Astrocyte (in vitro differentiated cells and primary cell): ENCODE data around the gene LARGE1. TPM values are rescaled to one million over a fixed set of nuclear protein-coding genes. Genes with fewer than 3 reads are reported as not detected.

ENCODE experiments used
- DNase-seq: peaks from one replicate; pipeline ENCODE4 v3.0.0-alpha.2; 2010; ENCODE audit warnings: low read depth
- FAIRE-seq: peaks from 2 replicates; lab custom pipeline; 2011; peaks lifted over from hg19 to GRCh38; lab: Jason Lieb, UNC
- H2AFZ ChIP-seq: 2 replicates; pipeline ENCODE4 v1.6.0; 2012; ENCODE audit warnings: low read depth, low read length, inconsistent platforms
- H3K27ac ChIP-seq: 2 replicates; pipeline ENCODE4 v1.5.1; 2011; ENCODE audit warnings: low read depth, low read length, inconsistent platforms
- H3K27me3 ChIP-seq: 2 replicates; pipeline ENCODE4 v1.6.0; 2011; ENCODE audit warnings: low read length, inconsistent platforms; ENCODE audit not compliant: insufficient read depth
- H3K36me3 ChIP-seq: 2 replicates; pipeline ENCODE4 v1.5.1; 2011; ENCODE audit warnings: low read length, inconsistent platforms; ENCODE audit not compliant: insufficient read depth
- H3K4me1 ChIP-seq: 2 replicates; pipeline ENCODE4 v1.5.1; 2011; ENCODE audit warnings: low read length, inconsistent platforms; ENCODE audit not compliant: insufficient read depth
- H3K4me2 ChIP-seq: 2 replicates; pipeline ENCODE4 v1.6.0; 2012; ENCODE audit warnings: low read length, inconsistent platforms
- H3K4me3 ChIP-seq: 2 replicates; pipeline ENCODE4 v1.5.1; 2011; ENCODE audit warnings: low read depth, mild to moderate bottlenecking, low read length, inconsistent platforms; ENCODE audit not compliant: insufficient read depth
- H3K79me2 ChIP-seq: 2 replicates; pipeline ENCODE4 v1.6.0; 2012; ENCODE audit warnings: mild to moderate bottlenecking, low read length, inconsistent platforms; ENCODE audit not compliant: insufficient read depth
- H3K9ac ChIP-seq: 2 replicates; pipeline ENCODE4 v1.6.0; 2012; ENCODE audit warnings: mild to moderate bottlenecking, low read length, inconsistent platforms
- H3K9me3 ChIP-seq: 2 replicates; pipeline ENCODE4 v1.5.1; 2012; ENCODE audit warnings: low read depth, mild to moderate bottlenecking, low read length, inconsistent platforms; ENCODE audit not compliant: insufficient read depth
- H4K20me1 ChIP-seq: 2 replicates; pipeline ENCODE4 v1.6.0; 2012; ENCODE audit warnings: low read length, inconsistent platforms; ENCODE audit not compliant: insufficient read depth
- H3K27ac Mint-ChIP-seq: one replicate; pipeline ENCODE4 v1.8.0; 2021; ENCODE audit warnings: mild to moderate bottlenecking, mixed read lengths; ENCODE audit not compliant: unreplicated experiment
- H3K27me3 Mint-ChIP-seq: one replicate; pipeline ENCODE4 v1.8.0; 2021; ENCODE audit warnings: low read depth, mixed read lengths; ENCODE audit not compliant: unreplicated experiment
- H3K36me3 Mint-ChIP-seq: one replicate; pipeline ENCODE4 v1.8.0; 2021; ENCODE audit warnings: low read depth, mixed read lengths; ENCODE audit not compliant: unreplicated experiment
- H3K4me1 Mint-ChIP-seq: one replicate; pipeline ENCODE4 v1.8.0; 2021; ENCODE audit warnings: low read depth, mixed read lengths; ENCODE audit not compliant: unreplicated experiment
- H3K4me3 Mint-ChIP-seq: one replicate; pipeline ENCODE4 v1.8.0; 2021; ENCODE audit warnings: mild to moderate bottlenecking, moderate library complexity, mixed read lengths; ENCODE audit not compliant: unreplicated experiment
- H3K9me3 Mint-ChIP-seq: one replicate; pipeline ENCODE4 v1.8.0; 2021; ENCODE audit warnings: mild to moderate bottlenecking, mixed read lengths; ENCODE audit not compliant: unreplicated experiment
- EZH2 ChIP-seq: IDR thresholded peaks from 2 replicates; pipeline ENCODE4 v1.6.1; 2012; ENCODE audit warnings: mild to moderate bottlenecking, low read length, inconsistent platforms; ENCODE audit not compliant: insufficient read depth
- total RNA-seq: library from RNA; stranded (reverse); gene quantifications from 2 replicates; pipeline ENCODE4 v1.2.1, GENCODE V29; 2021
- TF ChIP-seq, protein P1 (sequence below): IDR thresholded peaks from 2 replicates; pipeline ENCODE4 v1.5.1; 2011; ENCODE audit warnings: low read depth, mild to moderate bottlenecking, inconsistent platforms, low read length, moderate library complexity; ENCODE audit not compliant: insufficient read depth

Gene LARGE1
- total RNA-seq, 1 donor from 2014 or later = 92.6 TPM

DNA sequence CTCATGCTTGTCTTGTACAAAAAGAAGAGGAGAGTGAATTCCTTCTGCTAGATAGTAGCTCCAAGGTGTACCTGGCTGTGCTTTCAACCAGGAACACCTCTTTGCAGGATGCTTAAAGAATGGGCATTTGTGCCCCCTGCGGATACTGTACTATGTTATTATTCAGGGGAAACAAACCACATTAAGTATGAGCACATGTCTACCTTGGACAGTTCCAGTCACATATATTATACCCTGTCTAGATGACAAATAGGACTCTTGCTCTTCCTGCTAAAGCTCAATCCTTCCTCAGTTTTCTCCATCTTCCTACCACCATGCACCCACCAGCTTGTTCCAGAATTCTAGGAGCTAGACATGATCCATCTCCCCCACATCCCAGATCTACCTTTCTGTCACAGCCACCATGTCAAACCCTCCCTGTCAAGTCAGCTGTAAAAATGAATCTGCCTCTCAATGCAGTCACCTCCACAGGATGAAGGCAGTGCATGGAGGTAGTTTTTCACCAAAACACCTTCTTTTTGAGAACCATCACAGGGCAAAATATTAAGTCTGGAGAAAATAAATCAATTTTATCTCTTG is 337.4 kb downstream of the LARGE1 start:
- TF ChIP-seq, protein P1, sequence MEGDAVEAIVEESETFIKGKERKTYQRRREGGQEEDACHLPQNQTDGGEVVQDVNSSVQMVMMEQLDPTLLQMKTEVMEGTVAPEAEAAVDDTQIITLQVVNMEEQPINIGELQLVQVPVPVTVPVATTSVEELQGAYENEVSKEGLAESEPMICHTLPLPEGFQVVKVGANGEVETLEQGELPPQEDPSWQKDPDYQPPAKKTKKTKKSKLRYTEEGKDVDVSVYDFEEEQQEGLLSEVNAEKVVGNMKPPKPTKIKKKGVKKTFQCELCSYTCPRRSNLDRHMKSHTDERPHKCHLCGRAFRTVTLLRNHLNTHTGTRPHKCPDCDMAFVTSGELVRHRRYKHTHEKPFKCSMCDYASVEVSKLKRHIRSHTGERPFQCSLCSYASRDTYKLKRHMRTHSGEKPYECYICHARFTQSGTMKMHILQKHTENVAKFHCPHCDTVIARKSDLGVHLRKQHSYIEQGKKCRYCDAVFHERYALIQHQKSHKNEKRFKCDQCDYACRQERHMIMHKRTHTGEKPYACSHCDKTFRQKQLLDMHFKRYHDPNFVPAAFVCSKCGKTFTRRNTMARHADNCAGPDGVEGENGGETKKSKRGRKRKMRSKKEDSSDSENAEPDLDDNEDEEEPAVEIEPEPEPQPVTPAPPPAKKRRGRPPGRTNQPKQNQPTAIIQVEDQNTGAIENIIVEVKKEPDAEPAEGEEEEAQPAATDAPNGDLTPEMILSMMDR = no peak
- TF ChIP-seq EZH2 = no peak
- H3K9me3 Mint-ChIP-seq = no peaks in the 10 kb centered on the region
- H3K36me3 Mint-ChIP-seq = peaks cover 2% of the 10 kb centered on the region
- Histone ChIP-seq H3K9me3 (no peaks in the 10 kb centered on the region), H3K4me2 (no peak overlapping the region), H3K4me3 (no peak overlapping the region), H3K27me3 (no peaks in the 10 kb centered on the region), H3K27ac (no peak overlapping the region), H2AFZ (no peak overlapping the region), H4K20me1 (no peaks in the 10 kb centered on the region), H3K4me1 (no peaks in the 10 kb centered on the region), H3K79me2 (no peaks in the 10 kb centered on the region), H3K9ac (no peak overlapping the region), H3K36me3 (no peaks in the 10 kb centered on the region)
- FAIRE-seq (no peak), DNase-seq (no peak)
- H3K4me3 Mint-ChIP-seq = no peak overlapping the region
- peaks cover 6% of the 10 kb centered on the region for H3K4me1 Mint-ChIP-seq
- H3K27ac Mint-ChIP-seq = no peak overlapping the region
- H3K27me3 Mint-ChIP-seq = no peaks in the 10 kb centered on the region

DNA sequence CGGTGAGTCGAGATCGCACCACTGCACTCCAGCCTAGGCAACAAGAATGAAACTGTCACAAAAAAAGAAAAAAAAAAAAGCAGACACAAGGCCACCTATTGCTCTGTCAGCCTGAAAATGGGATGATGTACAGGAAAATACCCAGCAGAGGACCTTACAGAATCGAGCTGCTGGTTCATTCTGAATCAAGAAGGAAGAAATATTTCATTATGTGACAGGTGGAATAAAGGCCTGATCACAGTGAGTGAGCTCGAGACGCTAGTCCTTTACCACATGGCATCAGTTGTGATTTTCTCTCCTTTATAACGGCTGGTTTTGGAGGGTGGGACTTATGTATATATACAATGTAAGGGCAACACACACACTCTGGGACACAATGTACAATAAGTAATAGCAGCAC is 340.0 kb downstream of the LARGE1 start:
- H3K9me3 Mint-ChIP-seq = no peaks in the 10 kb centered on the region
- H3K36me3 ChIP-seq = no peaks in the 10 kb centered on the region
- H3K36me3 Mint-ChIP-seq = peaks cover 4% of the 10 kb centered on the region
- H3K27me3 ChIP-seq = no peaks in the 10 kb centered on the region
- TF ChIP-seq, protein P1 = no peak
- TF ChIP-seq EZH2 = no peak
- no peak overlapping the region for H3K4me2 ChIP-seq
- no peak overlapping the region for H3K4me3 ChIP-seq
- no peak for FAIRE-seq
- H3K27me3 Mint-ChIP-seq = no peaks in the 10 kb centered on the region
- H3K79me2 ChIP-seq = no peaks in the 10 kb centered on the region
- H3K9me3 ChIP-seq = no peaks in the 10 kb centered on the region
- H3K4me3 Mint-ChIP-seq = no peak overlapping the region
- no peak overlapping the region for H3K9ac ChIP-seq
- no peak overlapping the region for H3K27ac Mint-ChIP-seq
- DNase-seq = no peak
- no peaks in the 10 kb centered on the region for H4K20me1 ChIP-seq
- H3K27ac ChIP-seq = no peak overlapping the region
- H2AFZ ChIP-seq = no peak overlapping the region
- H3K4me1 ChIP-seq = no peaks in the 10 kb centered on the region
- peaks cover 9% of the 10 kb centered on the region for H3K4me1 Mint-ChIP-seq

DNA sequence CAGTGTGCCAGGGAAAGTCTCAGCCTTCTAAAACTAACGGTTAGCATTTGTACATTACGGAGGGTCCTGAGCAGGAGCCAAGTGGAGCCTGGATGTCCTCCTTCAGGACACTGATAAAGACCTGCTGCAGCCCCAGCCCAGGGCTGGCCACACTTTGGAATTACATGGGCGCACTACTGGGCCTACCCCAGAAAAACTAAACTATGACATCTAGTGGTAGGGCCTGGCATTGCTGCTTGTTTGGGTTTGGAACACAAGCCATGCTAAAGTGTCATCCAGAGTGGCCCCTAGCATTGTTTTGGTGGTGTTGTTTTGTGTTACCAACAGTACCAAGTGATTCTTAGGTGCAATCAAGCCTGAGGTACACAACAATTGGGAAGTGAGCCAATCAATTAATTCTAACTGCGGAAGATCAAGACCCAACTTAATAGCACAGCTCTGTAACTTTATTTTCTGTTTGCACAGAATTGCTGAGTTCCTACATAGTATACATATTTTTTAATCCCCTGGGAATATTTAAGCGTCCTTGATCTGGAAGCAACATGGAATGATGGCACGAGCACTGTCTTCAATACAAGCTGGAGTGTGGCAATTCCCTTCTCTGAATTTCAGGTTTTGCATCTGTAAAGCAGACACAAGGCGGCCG is 340.7 kb downstream of the LARGE1 start:
- Histone ChIP-seq H2AFZ (no peak overlapping the region), H3K9me3 (no peaks in the 10 kb centered on the region), H3K4me3 (no peak overlapping the region), H3K27ac (no peak overlapping the region), H3K9ac (no peak overlapping the region), H4K20me1 (no peaks in the 10 kb centered on the region), H3K36me3 (no peaks in the 10 kb centered on the region), H3K4me2 (no peak overlapping the region), H3K27me3 (no peaks in the 10 kb centered on the region), H3K79me2 (no peaks in the 10 kb centered on the region), H3K4me1 (no peaks in the 10 kb centered on the region)
- peak; percentile 8 for DNase-seq
- H3K4me3 Mint-ChIP-seq = no peak overlapping the region
- no peaks in the 10 kb centered on the region for H3K27me3 Mint-ChIP-seq
- TF ChIP-seq, protein P1 = peak; percentile 83
- no peak for TF ChIP-seq EZH2
- H3K9me3 Mint-ChIP-seq = no peaks in the 10 kb centered on the region
- H3K36me3 Mint-ChIP-seq = peaks cover 4% of the 10 kb centered on the region
- FAIRE-seq = no peak
- no peak overlapping the region for H3K27ac Mint-ChIP-seq
- peaks cover 9% of the 10 kb centered on the region for H3K4me1 Mint-ChIP-seq
